ENCODE measurements around the gene MAPKAPK3. TPM values are rescaled to one million over a fixed set of nuclear protein-coding genes. Genes with fewer than 3 reads are reported as not detected.

Gene MAPKAPK3
- total RNA-seq, 1 donor from 2014 or later = 35.9 TPM

DNA sequence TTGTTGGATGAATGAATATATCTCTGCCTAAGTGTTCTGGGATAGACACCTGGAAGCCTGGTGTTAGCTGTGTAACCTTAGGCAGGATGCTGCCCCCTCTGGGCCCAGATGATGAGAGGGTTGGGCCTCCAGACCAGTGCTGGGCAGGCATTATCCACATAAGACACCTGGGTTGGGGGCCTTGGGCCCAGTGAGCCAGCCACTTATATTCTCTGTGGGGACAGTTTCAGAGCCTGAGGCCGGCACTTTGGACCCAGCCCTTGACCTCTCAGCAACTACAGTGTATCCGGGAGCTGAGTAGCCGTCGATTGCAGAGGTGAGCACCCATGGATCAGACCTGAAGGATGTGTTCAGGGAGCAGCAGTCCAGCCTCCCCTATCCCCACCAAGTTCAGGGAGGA lies 45.5 kb upstream of the MAPKAPK3 start:
- no peak overlapping the region for H3K4me3 Mint-ChIP-seq
- H3K36me3 Mint-ChIP-seq = no peaks in the 10 kb centered on the region

DNA sequence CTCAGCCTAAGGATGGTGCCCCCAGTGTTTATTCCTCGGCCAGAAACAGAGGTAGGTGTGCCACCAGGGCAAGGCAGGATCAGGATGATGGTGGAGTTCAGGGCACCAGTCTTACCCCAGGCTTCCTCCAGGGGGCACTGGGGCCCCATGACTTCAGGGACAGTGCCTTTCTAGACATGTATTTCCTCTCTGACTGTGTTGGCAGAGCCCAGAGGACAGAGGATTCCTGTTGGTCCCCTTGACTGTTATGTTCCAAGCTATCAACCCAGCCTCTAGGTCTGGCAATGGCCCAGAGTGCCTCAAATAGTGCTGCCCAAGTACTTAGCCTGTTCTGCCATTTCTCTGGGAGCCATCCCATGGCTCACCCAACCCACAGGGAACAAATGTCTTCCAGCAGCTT lies 44.8 kb upstream of the MAPKAPK3 start:
- Mint-ChIP-seq H3K27ac (no peak overlapping the region), H3K4me1 (peaks cover 10% of the 10 kb centered on the region), H3K9me3 (no peaks in the 10 kb centered on the region), H3K36me3 (no peaks in the 10 kb centered on the region), H3K27me3 (ENCODE audit: low read depth) (peaks cover 2% of the 10 kb centered on the region), H3K4me3 (peak overlapping the region; percentile 28)
- DNase-seq (ENCODE audit: low spot score in 2 of 2, unreplicated experiment in 2 of 2) = peak in 1 of 2 experiments; percentile 80
- TF ChIP-seq, protein P1, sequence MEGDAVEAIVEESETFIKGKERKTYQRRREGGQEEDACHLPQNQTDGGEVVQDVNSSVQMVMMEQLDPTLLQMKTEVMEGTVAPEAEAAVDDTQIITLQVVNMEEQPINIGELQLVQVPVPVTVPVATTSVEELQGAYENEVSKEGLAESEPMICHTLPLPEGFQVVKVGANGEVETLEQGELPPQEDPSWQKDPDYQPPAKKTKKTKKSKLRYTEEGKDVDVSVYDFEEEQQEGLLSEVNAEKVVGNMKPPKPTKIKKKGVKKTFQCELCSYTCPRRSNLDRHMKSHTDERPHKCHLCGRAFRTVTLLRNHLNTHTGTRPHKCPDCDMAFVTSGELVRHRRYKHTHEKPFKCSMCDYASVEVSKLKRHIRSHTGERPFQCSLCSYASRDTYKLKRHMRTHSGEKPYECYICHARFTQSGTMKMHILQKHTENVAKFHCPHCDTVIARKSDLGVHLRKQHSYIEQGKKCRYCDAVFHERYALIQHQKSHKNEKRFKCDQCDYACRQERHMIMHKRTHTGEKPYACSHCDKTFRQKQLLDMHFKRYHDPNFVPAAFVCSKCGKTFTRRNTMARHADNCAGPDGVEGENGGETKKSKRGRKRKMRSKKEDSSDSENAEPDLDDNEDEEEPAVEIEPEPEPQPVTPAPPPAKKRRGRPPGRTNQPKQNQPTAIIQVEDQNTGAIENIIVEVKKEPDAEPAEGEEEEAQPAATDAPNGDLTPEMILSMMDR (IDR thresholded peaks at IDR 0.05; ENCODE audit: unreplicated experiment) = peak; percentile 78

More for the DNA sequence above, 45.5 kb upstream of the MAPKAPK3 start:
- H3K27ac Mint-ChIP-seq = no peak overlapping the region
- peaks cover 5% of the 10 kb centered on the region for H3K27me3 Mint-ChIP-seq (ENCODE audit: low read depth)
- TF ChIP-seq, protein P1 (IDR thresholded peaks at IDR 0.05; ENCODE audit: unreplicated experiment) = no peak
- DNase-seq (ENCODE audit: low spot score in 2 of 2, unreplicated experiment in 2 of 2) = no peak
- peaks cover 14% of the 10 kb centered on the region for H3K4me1 Mint-ChIP-seq
- H3K9me3 Mint-ChIP-seq = no peaks in the 10 kb centered on the region

DNA sequence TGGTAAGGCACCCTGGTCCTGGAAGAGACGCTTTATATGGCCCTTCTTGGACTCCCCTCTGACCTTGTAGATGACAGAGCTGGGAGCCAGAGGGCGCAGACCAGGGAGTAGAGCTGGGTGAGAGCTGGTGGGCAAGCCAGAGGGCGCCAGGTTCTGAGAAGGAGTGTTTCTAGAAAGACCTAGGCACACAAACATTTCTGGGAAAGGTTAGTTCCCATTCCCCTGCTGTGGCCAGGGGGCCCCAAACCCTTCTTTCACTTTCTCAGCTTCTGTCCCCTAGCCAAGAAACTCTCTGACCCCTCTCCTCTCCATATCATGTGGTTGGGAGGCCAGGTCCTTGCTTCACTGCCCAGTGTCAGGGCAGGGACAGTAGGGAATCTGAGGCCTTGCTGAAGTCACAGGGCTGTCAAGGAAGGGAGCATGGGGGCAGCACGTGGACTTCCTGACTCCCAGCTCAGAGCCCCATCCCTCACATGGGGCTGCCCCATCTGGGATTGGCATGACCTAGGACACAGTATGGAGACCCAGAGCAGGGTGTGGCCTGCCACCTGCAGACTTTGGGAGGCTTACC lies 44.1 kb upstream of the MAPKAPK3 start:
- TF ChIP-seq, protein P1 (IDR thresholded peaks at IDR 0.05; ENCODE audit: unreplicated experiment) = no peak
- no peak overlapping the region for H3K27ac Mint-ChIP-seq
- H3K4me1 Mint-ChIP-seq = peaks cover 8% of the 10 kb centered on the region
- H3K36me3 Mint-ChIP-seq = no peaks in the 10 kb centered on the region
- H3K27me3 Mint-ChIP-seq (ENCODE audit: low read depth) = no peaks in the 10 kb centered on the region
- H3K4me3 Mint-ChIP-seq = no peak overlapping the region
- no peaks in the 10 kb centered on the region for H3K9me3 Mint-ChIP-seq
- no peak for DNase-seq (ENCODE audit: low spot score in 2 of 2, unreplicated experiment in 2 of 2)

DNA sequence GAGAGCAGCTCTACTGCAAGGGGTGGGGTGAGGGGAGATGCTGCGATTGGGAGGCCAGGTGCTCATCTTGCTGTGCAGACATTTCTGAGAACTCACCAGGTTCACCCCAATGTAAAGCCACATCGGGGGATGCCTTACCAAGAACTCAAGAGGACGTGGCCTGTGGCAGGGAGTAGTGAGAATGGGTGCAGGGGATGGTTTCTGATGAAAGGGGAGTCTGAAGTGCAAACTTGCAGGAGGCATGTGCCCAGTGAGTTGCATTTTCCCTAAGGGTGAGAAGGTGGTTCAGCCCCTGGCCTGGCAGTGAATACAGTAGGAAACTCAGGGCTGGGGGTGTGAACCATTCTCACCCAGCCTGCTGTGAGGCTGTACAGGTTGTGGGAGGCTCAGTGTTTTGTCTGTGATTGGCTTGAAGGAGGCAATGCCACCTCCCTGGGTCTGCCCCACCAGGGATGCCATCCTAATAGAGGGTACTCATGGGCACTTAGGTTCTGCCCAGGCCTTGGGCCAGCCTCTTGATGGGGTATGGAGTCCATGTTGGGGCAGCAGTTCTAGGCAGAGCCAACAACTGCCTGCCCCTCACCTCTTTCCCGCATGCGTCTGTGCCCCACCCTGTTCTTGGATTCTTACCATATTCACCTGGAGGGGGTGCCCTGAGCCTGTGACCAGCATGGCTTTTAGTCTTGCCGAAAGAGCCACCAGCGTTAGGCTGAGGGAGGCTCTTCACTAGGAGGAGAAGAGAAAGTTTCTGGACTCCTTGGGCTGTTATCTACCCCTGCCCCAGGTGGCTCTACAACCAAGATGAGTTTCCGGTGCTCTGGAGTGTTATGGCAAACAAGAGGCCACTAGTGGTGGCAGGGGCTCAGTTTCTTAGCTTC lies 43.1 kb upstream of the MAPKAPK3 start:
- TF ChIP-seq, protein P1 (IDR thresholded peaks at IDR 0.05; ENCODE audit: unreplicated experiment) = no peak
- H3K9me3 Mint-ChIP-seq = no peaks in the 10 kb centered on the region
- H3K36me3 Mint-ChIP-seq = no peaks in the 10 kb centered on the region
- DNase-seq (ENCODE audit: low spot score in 2 of 2, unreplicated experiment in 2 of 2) = no peak
- peaks cover 8% of the 10 kb centered on the region for H3K4me1 Mint-ChIP-seq
- H3K27ac Mint-ChIP-seq = no peak overlapping the region
- no peaks in the 10 kb centered on the region for H3K27me3 Mint-ChIP-seq (ENCODE audit: low read depth)
- no peak overlapping the region for H3K4me3 Mint-ChIP-seq

DNA sequence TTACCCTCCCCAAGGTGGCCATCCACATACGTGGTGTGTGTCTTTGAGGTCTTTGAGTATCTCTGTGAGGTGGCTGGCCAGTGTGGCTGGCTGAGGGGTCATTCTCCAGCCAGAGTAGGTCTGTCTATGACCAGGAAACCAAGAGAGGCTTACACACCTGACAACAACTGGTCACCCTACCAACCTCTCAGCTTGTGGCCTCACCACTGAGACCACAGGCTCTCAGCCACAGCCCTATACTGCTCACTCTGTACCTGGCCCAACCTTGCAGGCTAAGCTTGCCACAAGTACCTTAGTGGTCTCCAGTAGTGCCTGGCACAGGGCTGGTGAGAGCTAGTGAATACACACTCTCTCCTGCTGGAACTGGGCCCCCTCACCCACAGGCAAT lies 42.5 kb upstream of the MAPKAPK3 start:
- H3K27me3 Mint-ChIP-seq (ENCODE audit: low read depth) = no peaks in the 10 kb centered on the region
- no peak overlapping the region for H3K27ac Mint-ChIP-seq
- TF ChIP-seq, protein P1 (IDR thresholded peaks at IDR 0.05; ENCODE audit: unreplicated experiment) = no peak
- H3K4me3 Mint-ChIP-seq = no peak overlapping the region
- no peaks in the 10 kb centered on the region for H3K9me3 Mint-ChIP-seq
- peaks cover 8% of the 10 kb centered on the region for H3K4me1 Mint-ChIP-seq
- H3K36me3 Mint-ChIP-seq = peaks cover 1% of the 10 kb centered on the region
- no peak for DNase-seq (ENCODE audit: low spot score in 2 of 2, unreplicated experiment in 2 of 2)

All from mesothelial cell of epicardium (in vitro differentiated cells).